Panc1 (cell line): ENCODE measurements around the gene PTPRK. TPM values are rescaled to one million over a fixed set of nuclear protein-coding genes. Genes with fewer than 3 reads are reported as not detected.

Source experiments
- ATAC-seq: fragments of 200-7000 bp; cut with Tn5 transposase; 2 replicates; pipeline ENCODE4 v1.9.1; 2020; ENCODE audit warnings: mild to moderate bottlenecking, moderate library complexity
- BruUV-seq: library from RNA; stranded (reverse); fragments of 400-500 nt; replicated peaks from 2 replicates; lab custom pipeline; 2021; lab: Mats Ljungman, UMichigan
- CTCF ChIA-PET: fragments of 300-600 bp; sonication (Branson Sonifier 250); formaldehyde crosslinking; loops from one replicate; lab custom pipeline; 2022; ENCODE audit warnings: antibody characterized with exemption; lab: Charles Lee
- POLR2A ChIA-PET: fragments of 300-600 bp; sonication (Branson Sonifier 250); formaldehyde crosslinking; loops from one replicate; lab custom pipeline; 2022; ENCODE audit warnings: antibody characterized with exemption; lab: Charles Lee
- DNase-seq: peaks from one replicate; pipeline ENCODE4 v3.0.0-alpha.2; 2010; ENCODE audit warnings: low read depth, low spot score
- H3K27ac ChIP-seq: 2 replicates; pipeline ENCODE4 v1.5.1; 2011; ENCODE audit warnings: mild to moderate bottlenecking, low read length, inconsistent platforms
- H3K27me3 ChIP-seq: fragments of 200-500 bp; sonication (Bioruptor generic); 2 replicates; pipeline ENCODE4 v1.6.0; 2014; ENCODE audit warnings: low read length, inconsistent platforms; ENCODE audit not compliant: control insufficient read depth, insufficient read depth
- H3K36me3 ChIP-seq: fragments of 200-500 bp; sonication (Bioruptor generic); 2 replicates; pipeline ENCODE4 v1.5.1; 2014; ENCODE audit warnings: inconsistent platforms, mild to moderate bottlenecking, low read length, moderate library complexity; ENCODE audit not compliant: control insufficient read depth, insufficient read depth
- H3K4me1 ChIP-seq: 2 replicates; pipeline ENCODE4 v1.5.1; 2011; ENCODE audit warnings: inconsistent platforms, mild to moderate bottlenecking, low read length, moderate library complexity; ENCODE audit not compliant: control insufficient read depth, insufficient read depth
- H3K4me3 ChIP-seq, 2 experiments: 2 replicates each; pipeline ENCODE4 v1.5.1; 2011 to 2012; ENCODE audit warnings: low read depth in 2 of 2, low read length in 2 of 2, mild to moderate bottlenecking in 2 of 2, inconsistent platforms in 1 of 2, moderate library complexity in 1 of 2
- H3K9me3 ChIP-seq: fragments of 200-500 bp; sonication (Bioruptor generic); 2 replicates; pipeline ENCODE4 v1.5.1; 2014; ENCODE audit warnings: low read depth, mild to moderate bottlenecking, inconsistent platforms, low read length, moderate library complexity; ENCODE audit not compliant: control insufficient read depth, insufficient read depth
- CTCF ChIP-seq: fragments of 450-650 bp; IDR thresholded peaks from 2 replicates; pipeline ENCODE4 v1.5.1; 2017; ENCODE audit warnings: mild to moderate bottlenecking
- POLR2AphosphoS5 ChIP-seq: IDR thresholded peaks from 2 replicates; pipeline ENCODE4 v1.6.1; 2012; ENCODE audit warnings: mild to moderate bottlenecking, low read depth, low read length, moderate library complexity
- REST ChIP-seq, 2 experiments: IDR thresholded peaks; 2 replicates each; pipeline ENCODE4 v1.6.1; 2011 to 2012; ENCODE audit warnings: low read depth in 2 of 2, control low read depth in 1 of 2, low read length in 1 of 2, mild to moderate bottlenecking in 1 of 2, moderate library complexity in 1 of 2; ENCODE audit not compliant: insufficient read depth in 1 of 2
- SIN3A ChIP-seq: IDR thresholded peaks from 2 replicates; pipeline ENCODE4 v1.6.1; 2012; ENCODE audit warnings: low read depth, mild to moderate bottlenecking, low read length, moderate library complexity, borderline replicate concordance; ENCODE audit not compliant: insufficient read depth
- TCF7L2 ChIP-seq: IDR thresholded peaks from 2 replicates; pipeline ENCODE4 v1.6.1; 2011; ENCODE audit warnings: mild to moderate bottlenecking, low read depth, low read length, inconsistent platforms
- in situ Hi-C: cut with HindIII; loops from 2 replicates; pipeline ENCODE4 v1.10.0; 2016; ENCODE audit warnings: low sequenced_read_pairs, low pct_unique_long_range_greater_than_20kb
- intact Hi-C: fragments of 100-400 bp; cut with micrococcal nuclease; formaldehyde crosslinking; loops from one replicate; pipeline ENCODE4 v1.10.0; 2022; ENCODE audit not compliant: unreplicated experiment
- total RNA-seq: library from RNA; stranded (reverse); gene quantifications from one replicate; pipeline ENCODE4 v1.2.1, GENCODE V29; 2021; ENCODE audit not compliant: unreplicated experiment

Gene PTPRK
- total RNA-seq, 1 experiment from 2014 or later, result 61.8 TPM

DNA sequence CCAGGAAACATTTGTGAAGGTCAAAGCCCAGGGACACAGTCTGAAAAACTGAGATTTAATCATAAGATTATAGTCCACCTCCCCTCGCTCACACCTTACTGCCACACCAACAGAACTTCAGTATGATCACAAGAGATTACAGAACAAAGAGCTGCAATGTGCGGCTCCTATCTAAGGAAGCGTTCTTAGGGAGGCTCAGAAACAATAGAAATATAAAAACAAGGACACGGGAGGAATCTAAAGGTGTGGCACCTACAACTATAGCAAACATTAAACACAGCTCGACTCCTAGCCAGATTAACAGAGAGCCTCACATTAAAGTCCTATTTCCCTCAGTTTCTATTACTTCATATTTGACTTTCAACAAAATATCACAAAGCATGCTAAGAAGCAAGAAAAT lies 579.2 kb downstream of the PTPRK start:
- Histone ChIP-seq H3K4me1 (no peaks in the 10 kb centered on the region), H3K36me3 (no peaks in the 10 kb centered on the region), H3K4me3 (no peak overlapping the region), H3K9me3 (no peaks in the 10 kb centered on the region), H3K27me3 (no peaks in the 10 kb centered on the region), H3K27ac (no peak overlapping the region)
- ChIA-PET POLR2A (no interaction called here), CTCF (no interaction called here)
- TF ChIP-seq POLR2AphosphoS5, result no peak
- no peak for TF ChIP-seq CTCF
- no peak for TF ChIP-seq SIN3A
- no peak for TF ChIP-seq REST (IDR thresholded peaks at IDR 0.05; ENCODE audit: insufficient read depth in 1 of 2, low read depth in 2 of 2, low read length in 1 of 2)
- TF ChIP-seq TCF7L2, result no peak
- in situ Hi-C loops, result no loop called here
- no TSS peak for BruUV-seq
- no peak for ATAC-seq
- intact Hi-C loops, result no loop called here
- DNase-seq, result no peak

GRCh38 chr6:127939442-127940066 lies 580.8 kb downstream of the PTPRK start:
- in situ Hi-C loops (no loop called here), intact Hi-C loops (no loop called here)
- no TSS peak for BruUV-seq
- POLR2A ChIA-PET, result no interaction called here
- DNase-seq, result no peak
- H3K9me3 ChIP-seq, result no peaks in the 10 kb centered on the region
- no peak for TF ChIP-seq TCF7L2
- TF ChIP-seq SIN3A, result no peak
- TF ChIP-seq CTCF, result no peak
- no peak for TF ChIP-seq REST (IDR thresholded peaks at IDR 0.05; ENCODE audit: insufficient read depth in 1 of 2, low read depth in 2 of 2, low read length in 1 of 2)
- TF ChIP-seq POLR2AphosphoS5, result no peak
- ATAC-seq, result no peak
- no peak overlapping the region for H3K4me3 ChIP-seq
- H3K36me3 ChIP-seq, result no peaks in the 10 kb centered on the region
- no peaks in the 10 kb centered on the region for H3K27me3 ChIP-seq
- no peak overlapping the region for H3K27ac ChIP-seq
- CTCF ChIA-PET, result no interaction called here
- H3K4me1 ChIP-seq, result no peaks in the 10 kb centered on the region
